Globus pallidus (tissue), 1 donor: ENCODE measurements around the gene MS4A3.
"Not testable (repeated sequence)": the region's sequence is repeated elsewhere in the genome, so short reads cannot be mapped to it uniquely, and the experiment has no call there.

Experiments used
- DNase-seq: peaks from one replicate; pipeline ENCODE4 v3.0.0-alpha.2; 2015; ENCODE audit warnings: low spot score

The MS4A3 gene

GRCh38 chr11:60095477-60096120 is 39.1 kb downstream of the MS4A3 start:
- no peak for DNase-seq

- no peak for DNase-seq
These were observed 40.7 kb downstream of the MS4A3 start for GRCh38 chr11:60097189-60097588.

- no peak for DNase-seq
These were observed 42.0 kb downstream of the MS4A3 start for GRCh38 chr11:60098508-60098907.

GRCh38 chr11:60100516-60100915 is 44.1 kb downstream of the MS4A3 start:
- no peak for DNase-seq

- not testable (repeated sequence) for DNase-seq
These were observed 44.9 kb downstream of the MS4A3 start for GRCh38 chr11:60101368-60101767.

GRCh38 chr11:60104471-60105115 is 48.1 kb downstream of the MS4A3 start:
- not testable (repeated sequence) for DNase-seq

- DNase-seq = not testable (repeated sequence)
These were observed 52.2 kb downstream of the MS4A3 start for GRCh38 chr11:60108631-60109030.

- no peak for DNase-seq
These were observed 55.3 kb downstream of the MS4A3 start for GRCh38 chr11:60111793-60112192.

- DNase-seq = no peak
These were observed 60.7 kb downstream of the MS4A3 start for GRCh38 chr11:60116996-60117790.

- DNase-seq = no peak
These were observed 61.9 kb downstream of the MS4A3 start for GRCh38 chr11:60118338-60118737.

- no peak for DNase-seq
These were observed 63.2 kb downstream of the MS4A3 start for GRCh38 chr11:60119710-60120109.
